H1 (cell line): ENCODE results near the gene KLF8. TPM values are rescaled to one million over a fixed set of nuclear protein-coding genes. Genes with fewer than 3 reads are reported as not detected.

Experiments used
- CHD7 ChIP-seq: fragments of 300-600 bp; sonication (generic); IDR thresholded peaks from 2 replicates; pipeline ENCODE4 v1.7.1; 2012; ENCODE audit warnings: low read length, moderate library complexity, mild to moderate bottlenecking, inconsistent platforms; ENCODE audit not compliant: insufficient replicate concordance
- CTBP2 ChIP-seq: IDR thresholded peaks from 2 replicates; pipeline ENCODE4 v1.7.0; 2011; ENCODE audit warnings: borderline replicate concordance, mild to moderate bottlenecking, moderate library complexity, mixed read lengths, low read length; ENCODE audit not compliant: insufficient read depth, insufficient read length
- GTF2F1 ChIP-seq: IDR thresholded peaks from 2 replicates; pipeline ENCODE4 v1.6.1; 2012; ENCODE audit warnings: low read depth, low read length, improper control_type of control experiment, borderline replicate concordance
- KDM1A ChIP-seq: fragments of 200-600, 300-600 bp; sonication (generic); IDR thresholded peaks from 2 replicates; pipeline ENCODE4 v1.7.1; 2016; ENCODE audit warnings: mild to moderate bottlenecking, low read length, borderline replicate concordance
- SP2 ChIP-seq: IDR thresholded peaks from 2 replicates; pipeline ENCODE4 v1.6.1; 2012; ENCODE audit warnings: mild to moderate bottlenecking, low read length, inconsistent platforms
- TCF12 ChIP-seq: IDR thresholded peaks from 2 replicates; pipeline ENCODE4 v1.6.1; 2011; ENCODE audit warnings: low read depth, mild to moderate bottlenecking, low read length
- TEAD4 ChIP-seq: IDR thresholded peaks from 2 replicates; pipeline ENCODE4 v1.6.1; 2012; ENCODE audit warnings: low read depth, low read length, inconsistent platforms, mixed read lengths
- YY1 ChIP-seq: IDR thresholded peaks from 2 replicates; pipeline ENCODE4 v1.6.1; 2011; ENCODE audit warnings: low read depth, mild to moderate bottlenecking, low read length
- polyA plus RNA-seq, 7 experiments: library from polyadenylated mRNA; depleted of rRNA in 3 of 7; stranded (reverse) in 5 of 7; unstranded in 2 of 7; fragments of >200 nt in 5 of 7; fragments of 200-250 nt in 2 of 7; gene quantifications; 1 replicate in 5 of 7; 2 replicates in 1 of 7; 4 replicates in 1 of 7; pipeline versions ENCODE4 v1.2.1 to v1.2.3, GENCODE V29; 2011 to 2013; ENCODE audit warnings: missing spikeins in 2 of 7, mixed read lengths in 2 of 7
- total RNA-seq: library from RNA; stranded (reverse); fragmentation: NEBNext Ultra II Directional; extraction: Animal tissue kit (Norgen Biotek cat#: 25700); gene quantifications from 2 replicates; pipeline ENCODE4 v1.2.1, GENCODE V29; 2021
- TF ChIP-seq, protein P1 (sequence below): IDR thresholded peaks from 2 replicates; pipeline ENCODE4 v1.6.1; 2012; ENCODE audit warnings: inconsistent platforms

The KLF8 gene
- total and polyA plus RNA-seq, 2 of the 8 experiments (the other 6 are each of a cell fraction or from before 2014, with no cell fraction given): 11.5 to 15.3 TPM

GRCh38 chrX:56253832-56254703, 21.9 kb downstream of the KLF8 start (continued):
- no peak for TF ChIP-seq CHD7
- TF ChIP-seq, protein P1, sequence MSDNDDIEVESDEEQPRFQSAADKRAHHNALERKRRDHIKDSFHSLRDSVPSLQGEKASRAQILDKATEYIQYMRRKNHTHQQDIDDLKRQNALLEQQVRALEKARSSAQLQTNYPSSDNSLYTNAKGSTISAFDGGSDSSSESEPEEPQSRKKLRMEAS: no peak
- TF ChIP-seq TCF12: no peak
- TF ChIP-seq CTBP2: no peak
- TF ChIP-seq KDM1A: no peak
- TF ChIP-seq SP2: no peak
- TF ChIP-seq TEAD4: no peak
- TF ChIP-seq GTF2F1: no peak
- no peak for TF ChIP-seq YY1
